ENCODE data around the gene NUTM1. TPM values are rescaled to one million over a fixed set of nuclear protein-coding genes. Genes with fewer than 3 reads are reported as not detected.

Gene NUTM1
- total RNA-seq, 1 experiment from 2014 or later = 0.26 TPM

DNA sequence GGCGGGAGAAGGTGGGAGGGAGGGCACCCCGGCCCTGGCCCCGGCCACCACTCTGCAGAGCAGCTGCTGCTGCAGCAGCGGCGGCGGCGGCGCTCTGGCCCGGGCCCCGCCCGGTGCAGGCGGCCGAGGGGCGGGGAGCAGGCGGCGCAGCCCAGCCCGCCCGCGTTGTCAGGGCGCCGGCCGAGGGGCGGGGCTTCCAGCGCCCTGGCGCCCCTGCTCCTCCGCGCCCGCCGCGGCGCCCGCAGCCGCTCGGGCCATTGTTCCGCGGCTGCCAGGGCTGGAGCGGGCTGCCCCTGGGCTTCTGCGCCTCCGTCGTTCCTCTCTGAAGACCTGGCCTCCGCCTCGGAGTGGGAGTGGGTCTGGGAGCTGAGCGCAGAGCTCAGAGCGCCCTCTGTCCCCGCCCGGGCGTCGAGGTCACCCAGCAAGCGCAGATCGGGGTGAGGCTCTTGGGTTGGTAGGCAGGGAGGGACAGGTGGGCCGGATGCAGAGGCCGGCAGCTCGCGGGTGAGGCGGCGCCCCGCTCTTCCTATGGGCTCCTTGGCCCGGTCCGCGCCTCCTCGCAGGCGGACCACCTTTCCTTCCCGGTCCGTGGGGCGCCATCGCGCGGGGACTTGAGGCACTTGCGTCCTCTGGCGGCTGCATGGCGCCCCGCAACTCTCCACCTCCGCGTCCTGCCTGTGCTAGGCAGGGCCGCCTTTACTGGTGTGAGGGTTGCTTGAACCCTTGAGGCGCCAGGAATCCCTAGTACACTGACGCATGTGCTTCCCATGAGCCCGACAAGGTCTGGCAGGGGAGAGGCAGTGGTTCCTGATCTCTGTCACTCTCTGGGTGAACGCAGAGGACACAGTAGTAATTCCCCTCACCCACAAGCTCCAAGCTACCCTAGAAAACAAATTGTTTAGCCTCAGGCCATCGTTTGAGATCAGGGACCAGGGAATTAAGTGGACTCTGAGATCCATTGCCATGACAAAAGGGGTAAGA is 24.3 kb downstream of the NUTM1 start, which contains the start of gene LPCAT4:
Gene LPCAT4 (minus strand): TSS at position 96 of the 981 bp plus-strand sequence. CDS start 96 bp downstream, outside the sequence.
- peak within 1 kb of the TSS; percentile 97 to 98 (median 98) for H3K27ac Mint-ChIP-seq
- no peak within 1 kb of the TSS for H3K27ac ChIP-seq (ENCODE audit: insufficient read length, low read depth, low read length)
- H3K4me1 Mint-ChIP-seq = peaks cover 18 to 23% of the 10 kb centered on the region in 2 experiments
- H4K20me1 ChIP-seq (ENCODE audit: control insufficient read depth, insufficient read depth, insufficient read length) = no peaks in the 10 kb centered on the region
- H3K23ac ChIP-seq (ENCODE audit: insufficient read length, low read depth, low read length) = no peak within 1 kb of the TSS
- H3K36me3 Mint-ChIP-seq (ENCODE audit: insufficient read depth in 1 of 3, low read depth in 3 of 3) = peaks cover 14 to 26% (median 14%) of the 10 kb centered on the region in 3 experiments; a peak in 6 of 7 replicates
- no peak within 1 kb of the TSS for H3K4ac ChIP-seq (ENCODE audit: low read depth, low read length)
- H2BK15ac ChIP-seq (ENCODE audit: low read depth, low read length) = no peak within 1 kb of the TSS
- H3K23me2 ChIP-seq (ENCODE audit: insufficient read length, low read depth, low read length, poor library complexity, severe bottlenecking) = peaks cover 12% of the 10 kb centered on the region
- peaks cover 6% of the 10 kb centered on the region; the same call in 1 of the 2 replicates for H3K4me1 ChIP-seq (ENCODE audit: insufficient read depth, low read length)
- H2BK20ac ChIP-seq (ENCODE audit: low read depth, low read length, poor library complexity, severe bottlenecking) = no peak within 1 kb of the TSS
- H2BK5ac ChIP-seq (ENCODE audit: insufficient read length, low read length) = no peak within 1 kb of the TSS
- no peak within 1 kb of the TSS for H4K91ac ChIP-seq (ENCODE audit: insufficient read length, low read depth, low read length)
- H2BK12ac ChIP-seq (ENCODE audit: insufficient read length, low read depth, low read length) = no peak within 1 kb of the TSS
- WGBS (ENCODE audit: extremely low coverage, insufficient read length, low lambda C conversion rate) = no CpG with 5 or more reads among the region's 80 CpGs
- H3K27me3 Mint-ChIP-seq (ENCODE audit: low read depth) = no peaks in the 10 kb centered on the region; the same call in 1 of the 2 replicates
- no peak within 1 kb of the TSS for H3T11ph ChIP-seq (ENCODE audit: low read length)
- H3K9ac ChIP-seq (ENCODE audit: extremely low read depth, insufficient read length, low read length) = peak within 1 kb of the TSS; percentile 57
- H3K79me1 ChIP-seq (ENCODE audit: insufficient read depth, low read depth, low read length, poor library complexity, severe bottlenecking) = peaks cover 9% of the 10 kb centered on the region
- no peak within 1 kb of the TSS for H3K56ac ChIP-seq (ENCODE audit: insufficient read length, low read depth, low read length)
- TF ChIP-seq, protein P1, sequence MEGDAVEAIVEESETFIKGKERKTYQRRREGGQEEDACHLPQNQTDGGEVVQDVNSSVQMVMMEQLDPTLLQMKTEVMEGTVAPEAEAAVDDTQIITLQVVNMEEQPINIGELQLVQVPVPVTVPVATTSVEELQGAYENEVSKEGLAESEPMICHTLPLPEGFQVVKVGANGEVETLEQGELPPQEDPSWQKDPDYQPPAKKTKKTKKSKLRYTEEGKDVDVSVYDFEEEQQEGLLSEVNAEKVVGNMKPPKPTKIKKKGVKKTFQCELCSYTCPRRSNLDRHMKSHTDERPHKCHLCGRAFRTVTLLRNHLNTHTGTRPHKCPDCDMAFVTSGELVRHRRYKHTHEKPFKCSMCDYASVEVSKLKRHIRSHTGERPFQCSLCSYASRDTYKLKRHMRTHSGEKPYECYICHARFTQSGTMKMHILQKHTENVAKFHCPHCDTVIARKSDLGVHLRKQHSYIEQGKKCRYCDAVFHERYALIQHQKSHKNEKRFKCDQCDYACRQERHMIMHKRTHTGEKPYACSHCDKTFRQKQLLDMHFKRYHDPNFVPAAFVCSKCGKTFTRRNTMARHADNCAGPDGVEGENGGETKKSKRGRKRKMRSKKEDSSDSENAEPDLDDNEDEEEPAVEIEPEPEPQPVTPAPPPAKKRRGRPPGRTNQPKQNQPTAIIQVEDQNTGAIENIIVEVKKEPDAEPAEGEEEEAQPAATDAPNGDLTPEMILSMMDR (conservative IDR thresholded peaks at IDR 0.05) = peak; percentile 89
- H2AFZ ChIP-seq (ENCODE audit: low read length) = no peak within 1 kb of the TSS
- H3K18ac ChIP-seq (ENCODE audit: insufficient read length, low read depth, low read length) = peak within 1 kb of the TSS; percentile 90
- peak; percentile 86 for DNase-seq
- peak within 1 kb of the TSS; percentile 76 for H3K4me2 ChIP-seq (ENCODE audit: insufficient read depth, insufficient read length, low read length)
- no peak within 1 kb of the TSS for H2BK120ac ChIP-seq (ENCODE audit: low read depth, low read length, poor library complexity, severe bottlenecking)
- H4K8ac ChIP-seq (replicated peaks; ENCODE audit: insufficient read length, low read depth, low read length) = no peak within 1 kb of the TSS
- peak within 1 kb of the TSS; percentile 96 to 97 for H3K4me3 Mint-ChIP-seq
- H3K79me2 ChIP-seq (ENCODE audit: insufficient read depth, low read length) = peaks cover 6% of the 10 kb centered on the region; the same call in 1 of the 2 replicates
- H3K27me3 ChIP-seq (ENCODE audit: insufficient read depth, low read length) = no peaks in the 10 kb centered on the region
- H3K9me3 ChIP-seq (ENCODE audit: control insufficient read depth, low read depth, low read length) = no peaks in the 10 kb centered on the region
- peak within 1 kb of the TSS; percentile 86 for H3K14ac ChIP-seq (ENCODE audit: insufficient read depth, low read length)
- H4K5ac ChIP-seq (ENCODE audit: insufficient read length, low read depth, low read length) = no peak within 1 kb of the TSS
- H2AK5ac ChIP-seq (ENCODE audit: insufficient read length, low read length) = no peak within 1 kb of the TSS
- H3K9me3 Mint-ChIP-seq = peaks cover 6% of the 10 kb centered on the region in 2 experiments; a peak in 4 of 5 replicates

Data from H9 (cell line).